HG03354 (cell line): ENCODE measurements around the gene SPON2.
A peak's percentile ranks its signal among the peaks of the same experiment; 100 is the strongest.

Experiments
- ATAC-seq: cut with Tn5 transposase; IDR thresholded peaks from one replicate; pipeline ENCODE4 v1.9.1; 2021; ENCODE audit warnings: mild to moderate bottlenecking; ENCODE audit not compliant: unreplicated experiment, poor library complexity, severe bottlenecking

The SPON2 gene

DNA sequence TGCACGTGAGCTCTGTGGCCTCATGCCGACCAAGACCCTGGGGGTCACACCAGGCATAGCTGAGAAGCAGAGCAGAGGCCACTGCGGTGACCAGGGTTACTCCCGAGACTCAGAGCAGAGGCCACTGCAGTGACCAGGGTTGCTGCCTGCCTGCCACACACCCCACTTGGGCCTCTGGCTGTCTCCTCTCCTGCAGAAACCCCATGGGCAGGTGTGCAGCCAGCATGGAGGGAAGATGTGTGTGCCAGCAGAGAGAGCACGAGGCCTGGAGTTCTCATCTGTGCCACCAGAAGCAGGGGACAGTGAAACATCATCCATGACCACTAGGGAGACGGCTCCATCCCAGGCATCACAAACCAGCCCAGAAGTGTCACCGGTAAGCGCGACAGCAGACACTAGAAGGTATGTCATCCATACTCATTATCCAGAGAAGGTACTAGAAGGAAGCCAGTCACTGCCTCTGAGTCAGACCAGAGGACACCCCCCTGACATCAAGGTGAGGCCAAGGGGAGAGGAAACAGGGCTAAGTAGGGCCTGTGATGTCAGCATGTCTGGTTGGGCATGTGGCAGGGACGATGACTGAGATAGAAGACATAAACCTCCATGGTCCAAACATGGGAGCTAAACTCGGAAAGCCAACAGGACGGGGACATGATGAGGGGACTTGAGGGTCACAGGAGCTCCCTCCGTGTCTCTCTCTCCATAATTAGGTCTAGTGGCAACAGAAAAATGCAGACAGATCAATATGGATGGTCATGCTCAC is 24.2 kb upstream of the SPON2 start:
- no peak for ATAC-seq

- ATAC-seq, result no peak
Observed at GRCh38 chr4:1195891-1196401, 23.6 kb upstream of the SPON2 start.

GRCh38 chr4:1195109-1195671 is 22.8 kb upstream of the SPON2 start:
- ATAC-seq, result no peak

- ATAC-seq, result no peak
Observed at GRCh38 chr4:1194010-1194900, 21.9 kb upstream of the SPON2 start.

DNA sequence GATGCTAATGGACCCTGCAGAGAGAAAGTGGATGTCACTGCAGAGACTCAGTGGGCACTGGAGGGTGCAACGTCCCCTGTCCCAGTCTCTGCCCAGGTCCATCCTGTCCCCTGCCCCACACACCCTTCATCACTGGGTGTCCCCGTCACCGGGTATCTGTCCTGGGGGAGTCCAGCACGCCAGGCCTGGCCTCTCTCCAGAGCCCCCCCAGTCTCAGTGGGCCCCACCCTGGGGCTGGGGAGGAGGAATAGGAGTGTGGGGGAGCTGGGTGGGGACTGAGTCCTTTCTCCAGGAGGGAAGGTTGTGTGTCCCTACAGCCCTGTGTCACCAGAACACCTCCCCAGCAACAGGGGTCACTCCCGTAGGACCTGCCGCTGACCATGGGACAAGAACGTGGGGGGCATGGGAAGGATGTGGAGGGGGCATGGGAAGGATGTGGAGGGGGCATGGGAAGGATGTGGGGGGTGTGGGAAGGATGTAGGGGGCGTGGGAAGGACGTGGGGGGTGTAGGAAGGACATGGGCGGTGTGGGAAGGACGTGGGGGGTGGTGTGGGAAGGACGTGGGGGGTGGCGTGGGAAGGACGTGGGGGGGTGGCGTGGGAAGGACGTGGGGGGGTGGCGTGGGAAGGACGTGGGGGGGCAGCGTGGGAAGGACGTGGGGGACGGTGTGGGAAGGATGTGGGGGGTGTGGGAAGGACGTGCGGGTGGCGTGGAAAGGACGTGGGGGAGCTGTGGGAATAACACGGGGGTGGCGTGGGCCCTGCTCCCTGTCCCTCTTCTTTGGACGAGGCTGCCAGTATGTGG is 21.0 kb upstream of the SPON2 start:
- ATAC-seq, result no peak

GRCh38 chr4:1192493-1193205 is 20.3 kb upstream of the SPON2 start:
- ATAC-seq, result no peak

- no peak for ATAC-seq
Observed at GRCh38 chr4:1192091-1192492, 19.7 kb upstream of the SPON2 start.

DNA sequence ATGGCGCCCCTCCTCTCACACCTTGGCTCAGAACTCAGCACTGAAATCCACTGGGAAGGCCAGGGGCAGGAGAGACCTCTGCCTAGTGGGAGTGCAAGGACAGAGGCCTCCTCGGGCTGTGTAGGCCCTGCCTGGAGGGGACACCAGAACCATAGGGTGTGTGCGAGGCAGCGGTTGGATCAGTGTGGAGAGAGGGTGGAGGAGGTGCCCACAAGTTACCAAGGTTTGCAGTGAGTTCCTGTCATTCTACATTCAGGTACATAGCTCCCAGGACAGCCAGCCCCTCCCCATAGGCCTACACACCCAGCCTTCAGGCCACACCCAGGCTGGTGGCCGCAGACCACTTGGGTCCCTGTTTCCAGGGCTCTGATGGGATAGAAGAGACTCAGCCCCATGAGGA is 19.2 kb upstream of the SPON2 start:
- ATAC-seq, result no peak

- peak; percentile 85 for ATAC-seq
Observed at GRCh38 chr4:1187182-1187581, 14.8 kb upstream of the SPON2 start.

DNA sequence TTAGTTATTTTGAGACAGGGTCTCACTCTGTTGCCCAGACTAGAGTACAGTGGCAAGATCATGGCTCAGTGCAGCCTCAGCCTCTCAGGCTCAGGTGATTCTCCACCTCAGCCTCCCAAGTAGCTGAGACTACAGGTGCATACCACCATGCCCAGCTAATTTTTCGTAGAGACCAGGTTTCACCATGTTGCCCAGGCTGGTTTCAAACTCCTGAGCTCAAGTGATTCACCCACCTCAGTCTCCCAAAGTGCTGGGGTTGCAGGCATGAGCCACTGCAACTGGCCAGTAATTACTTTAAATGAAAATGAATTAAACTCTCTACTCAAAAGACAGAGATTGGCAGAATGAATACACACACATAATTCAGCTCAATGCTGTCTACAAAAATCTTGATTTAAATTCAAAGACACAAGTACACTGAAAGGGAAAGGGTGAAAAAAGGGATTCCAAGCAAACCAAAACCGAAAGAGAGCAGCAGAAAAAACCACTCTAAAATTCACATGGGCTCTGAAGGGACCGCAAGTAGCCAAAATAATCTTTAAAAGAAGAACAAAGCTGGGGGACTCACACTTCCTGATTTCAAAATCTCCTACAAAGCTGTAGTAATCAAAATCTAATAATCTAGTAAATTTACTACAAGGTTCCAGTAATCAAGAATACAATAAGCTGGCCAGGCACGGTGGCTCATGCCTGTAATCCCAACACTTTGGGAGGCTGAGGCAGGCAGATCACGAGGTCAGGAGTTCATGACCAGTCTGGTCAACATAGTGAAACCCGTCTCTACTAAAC is 11.8 kb upstream of the SPON2 start:
- ATAC-seq, result peak; percentile 71

DNA sequence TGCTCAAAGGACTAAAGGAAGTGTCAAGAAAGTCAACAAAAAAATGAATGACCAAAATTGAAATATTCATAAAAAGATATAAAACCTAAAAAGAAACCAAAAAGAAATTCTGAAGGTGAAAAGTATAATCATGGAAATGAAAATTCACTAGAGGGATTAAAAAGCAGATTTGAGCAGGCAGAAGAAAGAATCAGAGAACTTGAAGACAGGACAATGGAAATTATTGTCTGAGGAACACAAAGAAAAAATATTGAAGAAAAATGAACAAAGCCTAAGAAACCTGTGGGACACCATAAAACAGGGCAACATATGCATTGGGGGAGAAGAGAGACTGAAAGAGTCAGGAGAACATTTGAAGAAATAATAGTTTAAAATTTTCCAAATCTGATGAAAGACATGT is 9.9 kb upstream of the SPON2 start:
- ATAC-seq, result no peak

DNA sequence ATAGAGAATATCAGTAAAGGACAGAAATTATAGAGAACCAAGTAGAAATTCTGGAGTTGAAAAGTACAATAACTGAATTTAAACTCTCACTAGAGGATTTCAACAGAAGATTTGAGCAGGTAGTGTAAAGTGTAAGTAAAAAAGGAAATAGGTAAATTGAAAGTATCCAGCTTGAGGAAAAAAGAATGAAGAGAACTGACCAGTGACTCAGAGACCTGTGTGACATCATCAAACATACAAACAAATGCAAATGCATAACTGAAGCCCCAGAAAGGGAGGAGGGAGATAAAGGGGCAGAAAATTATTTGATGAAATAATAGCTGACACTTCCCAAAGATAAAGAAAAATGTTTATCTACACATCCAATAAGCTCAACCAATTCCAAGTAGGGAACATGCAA is 8.3 kb upstream of the SPON2 start:
- no peak for ATAC-seq

GRCh38 chr4:1179976-1180375 is 7.6 kb upstream of the SPON2 start:
- no peak for ATAC-seq

DNA sequence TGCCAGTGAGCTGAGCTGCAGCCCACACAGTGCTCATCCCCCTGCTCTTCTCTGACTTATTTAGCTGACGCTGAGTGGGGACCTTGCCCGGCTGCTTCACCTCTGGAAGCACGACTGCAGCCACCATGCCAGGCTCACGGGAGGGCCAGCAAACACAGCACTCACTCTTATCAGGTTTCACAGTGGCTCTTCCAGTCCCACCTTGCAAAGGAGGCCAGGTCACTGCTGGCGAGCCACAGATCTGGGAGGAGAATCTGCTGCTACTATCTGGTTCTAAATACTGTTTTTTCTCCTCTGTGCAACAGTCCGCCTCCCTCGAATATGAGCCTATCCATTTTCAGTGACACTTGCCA is 6.7 kb upstream of the SPON2 start:
- no peak for ATAC-seq

DNA sequence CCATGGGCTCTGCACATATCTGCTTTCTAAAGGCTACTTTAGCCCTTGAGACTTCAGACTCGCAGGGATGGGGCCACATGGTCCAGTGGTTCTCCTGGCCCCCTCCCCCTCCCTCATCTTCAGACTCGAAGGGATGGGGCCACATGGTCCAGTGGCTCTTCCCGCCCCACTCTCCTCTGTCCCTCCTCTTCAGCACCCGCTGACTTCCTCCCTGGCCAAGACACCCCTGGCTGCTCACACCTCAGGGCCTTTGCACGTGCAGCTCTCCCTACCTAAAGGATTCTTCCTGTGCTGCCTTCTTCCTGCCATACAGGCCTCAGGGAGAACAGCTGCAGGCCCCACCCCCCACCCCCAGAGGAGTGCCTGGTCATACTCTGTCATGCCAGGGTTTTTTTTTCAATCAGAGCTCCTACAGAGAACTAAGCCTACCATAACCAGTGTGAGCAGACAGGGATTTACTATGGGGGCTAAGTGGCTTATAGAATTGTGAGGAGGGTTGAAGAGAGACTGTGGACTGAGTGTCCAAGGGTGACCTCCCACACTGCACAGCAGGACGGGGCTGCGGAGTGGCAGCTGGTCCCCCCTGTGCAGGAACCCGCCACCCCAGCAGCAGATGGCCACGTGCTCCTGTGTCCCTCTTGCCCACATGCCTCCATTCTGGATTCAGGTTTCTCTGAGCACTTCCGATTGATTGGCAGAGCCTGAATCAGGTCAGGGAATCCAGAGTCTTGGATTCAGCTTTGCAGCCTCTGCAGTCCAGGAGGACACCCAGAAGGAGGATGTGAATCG is 6.1 kb upstream of the SPON2 start:
- ATAC-seq, result no peak

- ATAC-seq, result no peak
Observed at GRCh38 chr4:1177274-1178141, 5.1 kb upstream of the SPON2 start.
